CMK (cell line): Measurements from ENCODE around the gene FCRL6.

Experiments
- DNase-seq: peaks from one replicate; pipeline ENCODE4 v3.0.0-alpha.2; 2010; ENCODE audit warnings: low read depth

FCRL6 gene

GRCh38 chr1:159835862-159836525, 33.8 kb downstream of the FCRL6 start:
- no peak for DNase-seq

GRCh38 chr1:159838715-159839114, 36.6 kb downstream of the FCRL6 start:
- no peak for DNase-seq

GRCh38 chr1:159839116-159839849, 37.1 kb downstream of the FCRL6 start:
- no peak for DNase-seq

- no peak for DNase-seq
Observed at GRCh38 chr1:159841749-159842148, 39.6 kb downstream of the FCRL6 start.

GRCh38 chr1:159843459-159843858, 41.3 kb downstream of the FCRL6 start:
- DNase-seq = no peak

- DNase-seq = no peak
Observed at GRCh38 chr1:159845751-159846629, 43.8 kb downstream of the FCRL6 start.

- DNase-seq = no peak
Observed at GRCh38 chr1:159847231-159847630, 45.1 kb downstream of the FCRL6 start.

- DNase-seq = no peak
Observed at GRCh38 chr1:159848326-159848725, 46.2 kb downstream of the FCRL6 start.

GRCh38 chr1:159849626-159850366, 47.6 kb downstream of the FCRL6 start:
- no peak for DNase-seq

- DNase-seq = no peak
Observed at GRCh38 chr1:159851407-159851806, 49.2 kb downstream of the FCRL6 start.

- no peak for DNase-seq
Observed at GRCh38 chr1:159853417-159854115, 51.4 kb downstream of the FCRL6 start.

- DNase-seq = no peak
Observed at GRCh38 chr1:159854116-159854692, 52.0 kb downstream of the FCRL6 start.

- peak; percentile 70 for DNase-seq
Observed at GRCh38 chr1:159854693-159855192, 52.6 kb downstream of the FCRL6 start.

GRCh38 chr1:159855709-159856108, 53.5 kb downstream of the FCRL6 start:
- no peak for DNase-seq

GRCh38 chr1:159856576-159856975, 54.4 kb downstream of the FCRL6 start:
- DNase-seq = no peak

GRCh38 chr1:159857889-159858288, 55.7 kb downstream of the FCRL6 start:
- no peak for DNase-seq

- no peak for DNase-seq
Observed at GRCh38 chr1:159859767-159860322, 57.7 kb downstream of the FCRL6 start.

GRCh38 chr1:159860456-159860855, 58.3 kb downstream of the FCRL6 start:
- no peak for DNase-seq

- DNase-seq = no peak
Observed at GRCh38 chr1:159861218-159861617, 59.1 kb downstream of the FCRL6 start.

- no peak for DNase-seq
Observed at GRCh38 chr1:159862031-159862430, 59.9 kb downstream of the FCRL6 start.
